GM12878 (cell line): Measurements from ENCODE around the gene HAGHL. TPM values are rescaled to one million over a fixed set of nuclear protein-coding genes. Genes with fewer than 3 reads are reported as not detected.

Experiments
- ATAC-seq: fragments of 200-7000 bp; cut with Tn5 transposase; 3 replicates; pipeline ENCODE4 v1.9.1; 2020; ENCODE audit warnings: mild to moderate bottlenecking, moderate library complexity
- BruUV-seq: library from RNA; stranded (reverse); fragments of 400-500 nt; replicated peaks from 2 replicates; lab custom pipeline; 2021; lab: Mats Ljungman, UMichigan
- CTCF ChIA-PET: fragments of 300-600 bp; sonication (Branson Sonifier 250); formaldehyde crosslinking; extraction: SDS; loops from one replicate; lab custom pipeline; 2021; ENCODE audit warnings: inconsistent platforms; lab: Yijun Ruan, JAX
- POLR2A ChIA-PET: fragments of 350-600 bp; formaldehyde crosslinking; extraction: SDS; loops from one replicate; lab custom pipeline; 2021; ENCODE audit warnings: inconsistent platforms; lab: Charles Lee
- RAD21 ChIA-PET: fragments of 300-600 bp; sonication (Branson Sonifier 250); formaldehyde crosslinking; loops from one replicate; lab custom pipeline; 2023; ENCODE audit warnings: antibody characterized with exemption; ENCODE audit not compliant: unreplicated experiment; lab: Charles Lee
- SMC1A ChIA-PET: fragments of 300-600 bp; sonication (Branson Sonifier 250); formaldehyde crosslinking; loops from one replicate; lab custom pipeline; 2023; ENCODE audit not compliant: unreplicated experiment, uncharacterized antibody; lab: Charles Lee
- DNase-seq: peaks from one replicate; pipeline ENCODE4 v3.0.0-alpha.2; 2011; ENCODE audit warnings: low read depth, low spot score
- FAIRE-seq: peaks from 3 replicates; lab custom pipeline; 2011; peaks lifted over from hg19 to GRCh38; lab: Jason Lieb, UNC
- H2AFZ ChIP-seq: 2 replicates; pipeline ENCODE4 v1.6.0; 2011; ENCODE audit warnings: low read depth, low read length, control low read depth; ENCODE audit not compliant: control insufficient read depth
- H3K27ac ChIP-seq: 2 replicates; pipeline ENCODE4 v1.5.1; 2011; ENCODE audit warnings: control low read depth; ENCODE audit not compliant: control insufficient read depth, insufficient read depth
- H3K27me3 ChIP-seq, 2 experiments: replicated peaks in 1 of 2; 2 replicates each; pipeline versions ENCODE4 v1.6.0 to v1.6.1; 2011; ENCODE audit warnings: low read length in 1 of 2; ENCODE audit not compliant: control insufficient read depth in 2 of 2, insufficient read depth in 2 of 2
- H3K36me3 ChIP-seq, 2 experiments: 2 replicates each; pipeline ENCODE4 v1.5.1; 2011; ENCODE audit warnings: low read length in 1 of 2; ENCODE audit not compliant: control insufficient read depth in 2 of 2, insufficient read depth in 2 of 2
- H3K4me1 ChIP-seq: 2 replicates; pipeline ENCODE4 v1.6.1; 2011; ENCODE audit warnings: mild to moderate bottlenecking, low read length, moderate library complexity, mixed read lengths; ENCODE audit not compliant: control insufficient read depth, insufficient read depth
- H3K4me2 ChIP-seq: 2 replicates; pipeline ENCODE4 v1.6.0; 2011; ENCODE audit warnings: control low read depth; ENCODE audit not compliant: control insufficient read depth, insufficient read depth
- H3K4me3 ChIP-seq: fragments of 200-600 bp; sonication (generic); 2 replicates; pipeline ENCODE4 v1.5.1; 2016
- H3K79me2 ChIP-seq: 2 replicates; pipeline ENCODE4 v1.6.0; 2011; ENCODE audit warnings: low read length; ENCODE audit not compliant: control insufficient read depth, insufficient read depth
- H3K9ac ChIP-seq: 2 replicates; pipeline ENCODE4 v1.8.0; 2011; ENCODE audit warnings: low read length, control low read depth, mixed read lengths; ENCODE audit not compliant: control insufficient read depth, insufficient read depth
- H3K9me3 ChIP-seq: replicated peaks from 3 replicates; pipeline ENCODE4 v1.5.1; 2011; ENCODE audit warnings: mild to moderate bottlenecking, low read length; ENCODE audit not compliant: control insufficient read depth, insufficient read depth
- H4K20me1 ChIP-seq: 2 replicates; pipeline ENCODE4 v1.6.0; 2011; ENCODE audit not compliant: control insufficient read depth, insufficient read depth
- BMI1 ChIP-seq: fragments of 450-650 bp; IDR thresholded peaks from 2 replicates; pipeline ENCODE4 v1.6.1; 2016; ENCODE audit warnings: mild to moderate bottlenecking, moderate library complexity, borderline replicate concordance
- RCOR1 ChIP-seq: conservative IDR thresholded peaks from 2 replicates; pipeline ENCODE4 v1.6.1; 2012; ENCODE audit warnings: low read depth, low read length, improper control_type of control experiment
- RELA ChIP-seq: fragments of 450-650 bp; IDR thresholded peaks from 2 replicates; pipeline ENCODE4 v1.8.0; 2014; ENCODE audit warnings: borderline replicate concordance; ENCODE audit not compliant: partially characterized antibody
- WGBS: methylation state at CpG from one replicate; pipeline ENCODE4 v1.1.6; 2016; ENCODE audit warnings: low lambda C conversion rate; ENCODE audit not compliant: insufficient replicate concordance, insufficient coverage; ENCODE audit errors: missing lambda C conversion rate; 5-methylcytosine and 5-hydroxymethylcytosine counted together
- in situ Hi-C: fragments of 300-500 bp; cut with MboI; formaldehyde crosslinking; loops from 9 replicates; pipeline ENCODE4 v1.14.3; 2018; ENCODE audit warnings: mixed read lengths
- intact Hi-C: fragments of 100-400 bp; cut with micrococcal nuclease; formaldehyde crosslinking; loops from one replicate; pipeline ENCODE4 v1.14.2; 2022; ENCODE audit not compliant: unreplicated experiment
- polyA plus RNA-seq, 11 experiments: library from polyadenylated mRNA; depleted of rRNA in 4 of 11; unstranded in 6 of 11; stranded (reverse) in 5 of 11; fragments of >200 nt; fragmentation: Nextera tagmentation in 4 of 11; fragmentation: Illumina TruSeq in 1 of 11; extraction: Ambion mirVana in 4 of 11; extraction: Trizol in 1 of 11; gene quantifications; 1 replicate in 1 of 11; 2 replicates in 10 of 11; pipeline versions ENCODE4 v1.2.1 to v1.2.3, GENCODE V29; 2011 to 2016; ENCODE audit warnings: inconsistent platforms in 2 of 11, missing spikeins in 2 of 11, low read depth in 1 of 11
- total RNA-seq, 4 experiments: library from RNA; depleted of rRNA in 3 of 4; stranded (reverse); fragments of >200 nt in 3 of 4; fragmentation: Illumina TruSeq in 1 of 4; extraction: Trizol in 1 of 4; gene quantifications; 2 replicates each; pipeline versions ENCODE4 v1.2.1 to v1.2.3, GENCODE V29; 2013 to 2021
- TF ChIP-seq, protein P1 (sequence below): fragments of 450-650 bp; IDR thresholded peaks from 2 replicates; pipeline ENCODE4 v1.6.1; 2016; ENCODE audit warnings: mild to moderate bottlenecking, moderate library complexity, borderline replicate concordance

HAGHL gene
- total and polyA plus RNA-seq, 10 of the 15 experiments (the other 5 are each of a cell fraction or from before 2014, with no cell fraction given) = 0.23 to 44.6 (median 16.4) TPM

DNA sequence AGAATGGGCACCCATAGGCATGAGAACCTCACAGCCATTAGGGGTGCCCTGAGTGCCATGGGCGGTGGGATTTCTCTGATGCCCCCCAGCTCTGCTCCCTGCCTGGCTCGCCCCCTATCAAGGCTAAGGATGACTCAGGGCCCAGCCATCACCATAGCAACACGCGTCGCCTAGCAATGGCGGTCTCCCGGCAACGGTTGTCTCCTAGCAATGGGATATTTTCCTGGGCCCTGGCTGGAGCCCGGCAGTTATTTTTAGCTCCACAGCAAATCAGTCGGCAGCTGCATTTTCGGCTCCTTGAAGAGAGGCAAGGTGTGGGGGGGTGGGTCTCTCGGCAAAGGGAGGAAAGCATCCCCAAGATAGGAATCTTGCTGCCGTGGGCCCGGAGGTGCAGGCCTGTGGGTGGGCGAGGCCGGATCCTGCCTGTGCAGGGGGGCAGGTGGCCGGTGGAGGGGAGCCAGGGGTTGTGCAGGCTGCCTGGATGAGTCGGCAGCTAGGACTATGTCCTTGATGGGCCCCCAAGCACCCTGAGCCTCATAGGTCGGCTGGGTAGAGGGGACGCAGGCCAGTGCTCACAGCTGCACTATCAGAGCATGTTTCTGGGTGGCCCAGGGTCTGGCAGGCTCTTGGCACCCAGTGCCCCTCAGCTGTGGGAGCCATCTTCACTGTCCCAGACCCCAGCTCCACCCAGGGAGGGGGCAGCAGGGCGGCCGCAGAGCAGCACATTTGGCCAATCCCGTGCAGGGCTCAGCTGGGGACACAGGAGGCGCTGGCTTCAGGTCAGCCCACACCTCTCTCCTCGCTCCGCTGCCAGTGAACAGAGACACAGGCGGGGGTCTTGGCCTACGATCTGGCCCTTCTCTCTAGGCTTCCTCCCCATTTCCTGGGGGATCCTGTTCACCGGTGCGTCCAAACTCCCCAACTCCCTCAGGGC, 17.1 kb upstream of the HAGHL start:
- intact Hi-C loops (loop anchor here (2.0 kb wide), 1 partner anchor 393 kb away; no protein-coding TSS in a partner anchor), in situ Hi-C loops (loop anchor here (5.0 kb wide), 1 partner anchor 77 kb away; the partner anchor contains the start of genes CHTF18 and RPUSD1)
- Histone ChIP-seq H4K20me1 (no peaks in the 10 kb centered on the region), H3K4me3 (no peak overlapping the region), H3K4me1 (no peaks in the 10 kb centered on the region), H3K9me3 (no peaks in the 10 kb centered on the region), H3K36me3 (no peaks in the 10 kb centered on the region), H2AFZ (no peak overlapping the region), H3K9ac (no peak overlapping the region), H3K4me2 (no peak overlapping the region), H3K27ac (no peak overlapping the region), H3K79me2 (no peaks in the 10 kb centered on the region)
- BruUV-seq = no TSS peak
- ATAC-seq = no peak
- ChIA-PET RAD21 (interaction anchor here (0.5 kb wide), 1 partner anchor 316 kb away, joined by 4 read pairs; no protein-coding TSS in a partner anchor), CTCF (interaction anchor here (1.0 to 1.3 kb wide), 3 partner anchors 14 to 75 kb away, joined by 4 to 5 read pairs (median 5); no protein-coding TSS in a partner anchor), SMC1A (no interaction called here)
- no peak for DNase-seq
- TF ChIP-seq BMI1 (peak; percentile 84), RELA (no peak), RCOR1 (no peak)
- TF ChIP-seq, protein P1, sequence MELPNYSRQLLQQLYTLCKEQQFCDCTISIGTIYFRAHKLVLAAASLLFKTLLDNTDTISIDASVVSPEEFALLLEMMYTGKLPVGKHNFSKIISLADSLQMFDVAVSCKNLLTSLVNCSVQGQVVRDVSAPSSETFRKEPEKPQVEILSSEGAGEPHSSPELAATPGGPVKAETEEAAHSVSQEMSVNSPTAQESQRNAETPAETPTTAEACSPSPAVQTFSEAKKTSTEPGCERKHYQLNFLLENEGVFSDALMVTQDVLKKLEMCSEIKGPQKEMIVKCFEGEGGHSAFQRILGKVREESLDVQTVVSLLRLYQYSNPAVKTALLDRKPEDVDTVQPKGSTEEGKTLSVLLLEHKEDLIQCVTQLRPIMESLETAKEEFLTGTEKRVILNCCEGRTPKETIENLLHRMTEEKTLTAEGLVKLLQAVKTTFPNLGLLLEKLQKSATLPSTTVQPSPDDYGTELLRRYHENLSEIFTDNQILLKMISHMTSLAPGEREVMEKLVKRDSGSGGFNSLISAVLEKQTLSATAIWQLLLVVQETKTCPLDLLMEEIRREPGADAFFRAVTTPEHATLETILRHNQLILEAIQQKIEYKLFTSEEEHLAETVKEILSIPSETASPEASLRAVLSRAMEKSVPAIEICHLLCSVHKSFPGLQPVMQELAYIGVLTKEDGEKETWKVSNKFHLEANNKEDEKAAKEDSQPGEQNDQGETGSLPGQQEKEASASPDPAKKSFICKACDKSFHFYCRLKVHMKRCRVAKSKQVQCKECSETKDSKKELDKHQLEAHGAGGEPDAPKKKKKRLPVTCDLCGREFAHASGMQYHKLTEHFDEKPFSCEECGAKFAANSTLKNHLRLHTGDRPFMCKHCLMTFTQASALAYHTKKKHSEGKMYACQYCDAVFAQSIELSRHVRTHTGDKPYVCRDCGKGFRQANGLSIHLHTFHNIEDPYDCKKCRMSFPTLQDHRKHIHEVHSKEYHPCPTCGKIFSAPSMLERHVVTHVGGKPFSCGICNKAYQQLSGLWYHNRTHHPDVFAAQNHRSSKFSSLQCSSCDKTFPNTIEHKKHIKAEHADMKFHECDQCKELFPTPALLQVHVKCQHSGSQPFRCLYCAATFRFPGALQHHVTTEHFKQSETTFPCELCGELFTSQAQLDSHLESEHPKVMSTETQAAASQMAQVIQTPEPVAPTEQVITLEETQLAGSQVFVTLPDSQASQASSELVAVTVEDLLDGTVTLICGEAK = peak; percentile 43
- TF ChIP-seq, all 136 proteins: peak for 2
- H3K27me3 ChIP-seq = no peaks in the 10 kb centered on the region; a peak in 2 of 4 replicates
- 30% methylated on average over 30 of the region's 30 CpGs for WGBS
- POLR2A ChIA-PET = no interaction called here
- no peak for FAIRE-seq
